Right lobe of liver (tissue), 4 donors: Measurements from ENCODE around the gene SLC7A5.

Experiments
- POLR2A ChIP-seq: fragments of 450-650 bp; IDR thresholded peaks from one replicate; pipeline ENCODE4 v1.6.1; 2017; ENCODE audit warnings: antibody characterized with exemption, mild to moderate bottlenecking
- TF ChIP-seq, protein P1 (sequence below), 4 donors: fragments of 200-600 bp in 3 of 4; fragments of 450-650 bp in 1 of 4; IDR thresholded peaks; one replicate each; pipeline versions ENCODE4 v1.5.1 to v1.8.0; 2016 to 2022; ENCODE audit warnings: antibody characterized with exemption in 4 of 4, mild to moderate bottlenecking in 2 of 4
- donor health status: DM: no; HTN: no; CAD: no.
- donor health status: DM: no; HTN: no; CAD: no.
- donor health status: DM: no; HTN: yes; CAD: no.

DNA sequence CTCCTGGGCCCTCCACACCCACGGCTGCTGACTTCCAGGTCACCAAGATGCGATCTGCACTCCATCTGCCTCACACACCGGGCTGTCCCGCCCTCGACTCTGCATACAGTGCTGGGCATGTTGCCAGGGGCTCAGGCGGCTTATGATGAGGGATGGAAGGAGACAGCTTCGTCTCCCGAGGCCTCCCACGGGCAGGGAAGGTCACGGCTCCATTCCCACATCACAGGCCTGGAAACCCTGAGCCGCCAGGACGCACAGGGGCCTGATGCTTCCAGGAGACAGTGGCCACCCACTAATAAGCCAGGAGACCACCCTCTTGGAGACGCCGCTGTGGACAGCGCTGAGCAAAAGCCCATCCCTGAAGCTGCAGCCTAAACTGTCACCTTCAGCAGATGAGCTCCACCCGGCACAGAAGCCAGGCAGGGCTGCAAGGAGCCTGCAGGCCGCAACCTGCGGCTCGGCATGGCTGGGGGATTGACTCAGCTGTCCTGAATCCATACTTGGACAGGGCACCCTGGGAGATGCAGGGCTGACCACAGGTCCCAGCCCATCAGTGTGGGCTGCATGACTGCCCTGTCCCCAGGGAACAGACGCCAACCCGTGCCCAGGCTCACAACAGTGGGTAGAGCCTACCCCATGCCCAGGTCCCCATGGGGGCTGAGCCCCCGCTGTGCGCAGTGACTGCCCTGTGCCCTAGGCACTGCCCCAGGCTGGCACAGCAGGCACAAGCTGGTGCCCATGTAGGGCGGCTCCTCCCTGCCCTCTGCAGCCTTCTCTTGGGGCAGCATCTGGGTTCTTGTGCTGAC lies 34.4 kb downstream of the SLC7A5 start:
- TF ChIP-seq, protein P1, sequence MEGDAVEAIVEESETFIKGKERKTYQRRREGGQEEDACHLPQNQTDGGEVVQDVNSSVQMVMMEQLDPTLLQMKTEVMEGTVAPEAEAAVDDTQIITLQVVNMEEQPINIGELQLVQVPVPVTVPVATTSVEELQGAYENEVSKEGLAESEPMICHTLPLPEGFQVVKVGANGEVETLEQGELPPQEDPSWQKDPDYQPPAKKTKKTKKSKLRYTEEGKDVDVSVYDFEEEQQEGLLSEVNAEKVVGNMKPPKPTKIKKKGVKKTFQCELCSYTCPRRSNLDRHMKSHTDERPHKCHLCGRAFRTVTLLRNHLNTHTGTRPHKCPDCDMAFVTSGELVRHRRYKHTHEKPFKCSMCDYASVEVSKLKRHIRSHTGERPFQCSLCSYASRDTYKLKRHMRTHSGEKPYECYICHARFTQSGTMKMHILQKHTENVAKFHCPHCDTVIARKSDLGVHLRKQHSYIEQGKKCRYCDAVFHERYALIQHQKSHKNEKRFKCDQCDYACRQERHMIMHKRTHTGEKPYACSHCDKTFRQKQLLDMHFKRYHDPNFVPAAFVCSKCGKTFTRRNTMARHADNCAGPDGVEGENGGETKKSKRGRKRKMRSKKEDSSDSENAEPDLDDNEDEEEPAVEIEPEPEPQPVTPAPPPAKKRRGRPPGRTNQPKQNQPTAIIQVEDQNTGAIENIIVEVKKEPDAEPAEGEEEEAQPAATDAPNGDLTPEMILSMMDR (IDR thresholded peaks at IDR 0.05) = no peak
- no peak for TF ChIP-seq POLR2A
